DND-41 (cell line): ENCODE measurements around the gene CDH23.

Experiments
- ATAC-seq: fragments of 200-7000 bp; cut with Tn5 transposase; 3 replicates; pipeline ENCODE4 v1.9.1; 2021; ENCODE audit warnings: low read depth; ENCODE audit not compliant: insufficient read depth
- DNase-seq: peaks from one replicate; pipeline ENCODE4 v3.0.0-alpha.2; 2020
- H2AFZ ChIP-seq: 2 replicates; pipeline ENCODE4 v1.6.0; 2012; ENCODE audit warnings: low read depth, low read length
- H3K27ac ChIP-seq: 2 replicates; pipeline ENCODE4 v1.5.1; 2012; ENCODE audit warnings: low read length, inconsistent platforms
- H3K27me3 ChIP-seq: fragments of 200-600 bp; sonication (generic); 2 replicates; pipeline ENCODE4 v1.6.0; 2012; ENCODE audit warnings: low read length, mild to moderate bottlenecking, inconsistent platforms; ENCODE audit not compliant: insufficient read depth, poor library complexity
- H3K36me3 ChIP-seq: 2 replicates; pipeline ENCODE4 v1.5.1; 2012; ENCODE audit warnings: low read length, inconsistent platforms; ENCODE audit not compliant: insufficient read depth
- H3K4me1 ChIP-seq: 2 replicates; pipeline ENCODE4 v1.5.1; 2012; ENCODE audit warnings: mild to moderate bottlenecking, low read length; ENCODE audit not compliant: insufficient read depth
- H3K4me2 ChIP-seq: 2 replicates; pipeline ENCODE4 v1.6.0; 2012; ENCODE audit warnings: mild to moderate bottlenecking, moderate library complexity, low read length, inconsistent platforms; ENCODE audit not compliant: insufficient read depth
- H3K4me3 ChIP-seq, 2 experiments: fragments of 200-600 bp in 1 of 2; shearing (Covaris generic) in 1 of 2; 2 replicates each; pipeline ENCODE4 v1.5.1; 2012 to 2016; ENCODE audit warnings: inconsistent platforms in 2 of 2, low read length in 2 of 2, mild to moderate bottlenecking in 2 of 2, low read depth in 1 of 2, moderate library complexity in 1 of 2
- H3K79me2 ChIP-seq: 2 replicates; pipeline ENCODE4 v1.6.0; 2012; ENCODE audit warnings: low read length, inconsistent platforms; ENCODE audit not compliant: insufficient read depth
- H3K9ac ChIP-seq: 2 replicates; pipeline ENCODE4 v1.6.0; 2012; ENCODE audit warnings: low read depth, mild to moderate bottlenecking, inconsistent platforms, low read length, moderate library complexity
- H3K9me3 ChIP-seq: 2 replicates; pipeline ENCODE4 v1.5.1; 2012; ENCODE audit warnings: low read length, moderate library complexity, mild to moderate bottlenecking, inconsistent platforms; ENCODE audit not compliant: insufficient read depth, severe bottlenecking
- H4K20me1 ChIP-seq: 2 replicates; pipeline ENCODE4 v1.6.0; 2012; ENCODE audit warnings: low read length; ENCODE audit not compliant: insufficient read depth
- EZH2 ChIP-seq: IDR thresholded peaks from 3 replicates; pipeline ENCODE4 v1.6.1; 2012; ENCODE audit warnings: borderline replicate concordance, low read depth, mild to moderate bottlenecking, moderate library complexity, low read length, inconsistent platforms; ENCODE audit not compliant: severe bottlenecking
- TF ChIP-seq, protein P1 (sequence below): IDR thresholded peaks from 2 replicates; pipeline ENCODE4 v1.5.1; 2012; ENCODE audit warnings: borderline replicate concordance, low read length, moderate library complexity, mild to moderate bottlenecking; ENCODE audit not compliant: poor library complexity, severe bottlenecking; ENCODE audit errors: extremely low read depth

Gene CDH23

DNA sequence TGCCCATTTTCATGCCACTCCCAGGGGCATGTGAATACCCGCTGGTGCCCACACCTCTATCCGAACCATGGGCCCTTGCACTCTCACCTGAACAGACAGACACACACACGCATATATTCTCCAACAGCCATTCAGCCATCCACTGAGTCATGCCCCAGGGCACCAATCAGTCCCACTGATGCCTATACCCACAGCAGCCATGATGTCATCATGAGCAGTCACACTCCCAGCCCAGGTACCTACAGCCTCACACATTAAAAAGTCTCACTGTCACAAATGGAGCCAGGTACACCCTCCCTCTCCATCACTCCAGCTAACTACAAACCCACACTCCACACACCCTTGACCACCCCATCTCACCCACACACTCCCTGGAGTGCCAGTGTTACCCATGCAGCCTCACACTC lies 364.4 kb downstream of the CDH23 start:
- Histone ChIP-seq H3K36me3 (peaks cover 12% of the 10 kb centered on the region), H3K9ac (no peak overlapping the region), H3K79me2 (no peaks in the 10 kb centered on the region), H3K27ac (peak overlapping the region; percentile 27; the same call in 1 of the 2 replicates), H4K20me1 (0 out of 2 replicates have a peak, but pooled peaks cover 4% of the 10 kb centered on the region), H2AFZ (no peak overlapping the region), H3K9me3 (no peaks in the 10 kb centered on the region), H3K4me3 (no peak overlapping the region), H3K4me2 (no peak overlapping the region), H3K4me1 (peaks cover 29% of the 10 kb centered on the region), H3K27me3 (no peaks in the 10 kb centered on the region)
- ATAC-seq, result no peak
- TF ChIP-seq, protein P1, sequence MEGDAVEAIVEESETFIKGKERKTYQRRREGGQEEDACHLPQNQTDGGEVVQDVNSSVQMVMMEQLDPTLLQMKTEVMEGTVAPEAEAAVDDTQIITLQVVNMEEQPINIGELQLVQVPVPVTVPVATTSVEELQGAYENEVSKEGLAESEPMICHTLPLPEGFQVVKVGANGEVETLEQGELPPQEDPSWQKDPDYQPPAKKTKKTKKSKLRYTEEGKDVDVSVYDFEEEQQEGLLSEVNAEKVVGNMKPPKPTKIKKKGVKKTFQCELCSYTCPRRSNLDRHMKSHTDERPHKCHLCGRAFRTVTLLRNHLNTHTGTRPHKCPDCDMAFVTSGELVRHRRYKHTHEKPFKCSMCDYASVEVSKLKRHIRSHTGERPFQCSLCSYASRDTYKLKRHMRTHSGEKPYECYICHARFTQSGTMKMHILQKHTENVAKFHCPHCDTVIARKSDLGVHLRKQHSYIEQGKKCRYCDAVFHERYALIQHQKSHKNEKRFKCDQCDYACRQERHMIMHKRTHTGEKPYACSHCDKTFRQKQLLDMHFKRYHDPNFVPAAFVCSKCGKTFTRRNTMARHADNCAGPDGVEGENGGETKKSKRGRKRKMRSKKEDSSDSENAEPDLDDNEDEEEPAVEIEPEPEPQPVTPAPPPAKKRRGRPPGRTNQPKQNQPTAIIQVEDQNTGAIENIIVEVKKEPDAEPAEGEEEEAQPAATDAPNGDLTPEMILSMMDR, result no peak
- no peak for DNase-seq

DNA sequence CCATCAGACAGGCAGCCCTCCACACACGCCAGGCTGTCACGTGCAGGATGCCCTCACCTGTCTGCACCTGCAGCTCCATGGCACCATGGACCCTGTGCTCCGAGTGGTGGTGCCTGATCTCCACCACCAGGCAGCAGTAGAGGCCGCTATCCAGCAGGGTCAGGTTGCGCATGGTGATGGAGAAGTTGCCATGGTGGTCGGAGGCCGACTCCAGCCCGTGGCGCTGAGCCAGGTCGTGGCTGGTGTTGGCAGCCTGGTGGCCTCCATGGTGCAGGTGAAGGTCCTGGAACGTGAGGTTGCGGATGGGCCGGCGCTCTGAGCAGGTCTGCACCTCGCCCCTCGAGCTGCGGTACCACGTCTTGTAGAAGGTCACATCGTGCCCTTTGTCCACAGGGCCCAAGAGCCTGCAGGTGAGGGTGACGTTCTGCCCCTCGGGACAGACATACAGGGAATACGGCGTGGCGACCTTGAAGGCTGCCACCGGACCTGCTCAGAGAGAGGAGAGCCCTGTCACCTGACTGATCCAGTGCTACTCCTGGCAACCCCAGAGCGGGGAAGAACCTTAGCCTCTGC lies 364.9 kb downstream of the CDH23 start:
- Histone ChIP-seq H2AFZ (no peak overlapping the region), H4K20me1 (0 out of 2 replicates have a peak, but pooled peaks cover 4% of the 10 kb centered on the region), H3K36me3 (peaks cover 12% of the 10 kb centered on the region), H3K4me3 (no peak overlapping the region), H3K27ac (peak overlapping the region; percentile 27; the same call in 1 of the 2 replicates), H3K9ac (no peak overlapping the region), H3K79me2 (no peaks in the 10 kb centered on the region), H3K9me3 (no peaks in the 10 kb centered on the region), H3K4me1 (peaks cover 24% of the 10 kb centered on the region), H3K4me2 (no peak overlapping the region), H3K27me3 (no peaks in the 10 kb centered on the region)
- ATAC-seq (no peak), DNase-seq (no peak)
- TF ChIP-seq, protein P1, result peak; percentile 37
- TF ChIP-seq EZH2, result no peak

DNA sequence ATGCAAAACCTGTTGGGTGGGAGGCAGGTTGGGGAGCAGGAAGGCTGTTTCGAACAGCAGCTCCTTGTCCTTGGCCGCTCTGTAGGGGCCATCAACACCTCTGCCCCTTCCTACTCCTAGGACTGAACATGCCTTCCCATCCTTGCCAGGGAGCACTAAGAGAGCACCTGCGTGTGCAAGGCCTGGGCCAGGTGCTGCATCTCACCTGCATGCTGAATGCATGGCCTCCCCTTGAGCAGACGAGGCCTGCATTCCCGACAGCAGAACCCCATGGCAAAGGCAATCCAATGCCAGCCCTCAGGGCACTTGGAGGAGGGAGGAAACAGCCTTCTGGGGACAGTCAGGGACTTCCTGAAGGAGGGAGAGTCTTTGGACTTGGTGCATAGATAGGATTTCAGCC lies 365.6 kb downstream of the CDH23 start:
- H3K4me1 ChIP-seq, result peaks cover 17% of the 10 kb centered on the region
- ATAC-seq, result no peak

More for the DNA sequence above, 365.6 kb downstream of the CDH23 start:
- H3K4me3 ChIP-seq, result no peak overlapping the region
- H3K9me3 ChIP-seq, result no peaks in the 10 kb centered on the region
- 0 out of 2 replicates have a peak, but pooled peaks cover 4% of the 10 kb centered on the region for H4K20me1 ChIP-seq
- H2AFZ ChIP-seq, result no peak overlapping the region
- DNase-seq, result no peak
- H3K27me3 ChIP-seq, result no peaks in the 10 kb centered on the region
- H3K4me2 ChIP-seq, result no peak overlapping the region
- no peak overlapping the region for H3K9ac ChIP-seq
- TF ChIP-seq, protein P1, result no peak
- no peak for TF ChIP-seq EZH2
- H3K27ac ChIP-seq, result no peak overlapping the region
- peaks cover 12% of the 10 kb centered on the region for H3K36me3 ChIP-seq
- no peaks in the 10 kb centered on the region for H3K79me2 ChIP-seq
